ENCODE results near the gene CACNA1D.

GRCh38 chr3:53496984-53497383 lies 2.6 kb downstream of the CACNA1D start:
- TF ChIP-seq CTCF (IDR thresholded peaks at IDR 0.05) (no peak), POLR2AphosphoS5 (IDR thresholded peaks at IDR 0.05) (no peak), POLR2A (IDR thresholded peaks at IDR 0.05) (no peak)
